HG03565 (cell line): Measurements from ENCODE around the gene KIAA1958.

ENCODE experiments used
- ATAC-seq: cut with Tn5 transposase; IDR thresholded peaks from one replicate; pipeline ENCODE4 v1.9.1; 2021; ENCODE audit warnings: mild to moderate bottlenecking, moderate library complexity; ENCODE audit not compliant: unreplicated experiment

Gene KIAA1958

DNA sequence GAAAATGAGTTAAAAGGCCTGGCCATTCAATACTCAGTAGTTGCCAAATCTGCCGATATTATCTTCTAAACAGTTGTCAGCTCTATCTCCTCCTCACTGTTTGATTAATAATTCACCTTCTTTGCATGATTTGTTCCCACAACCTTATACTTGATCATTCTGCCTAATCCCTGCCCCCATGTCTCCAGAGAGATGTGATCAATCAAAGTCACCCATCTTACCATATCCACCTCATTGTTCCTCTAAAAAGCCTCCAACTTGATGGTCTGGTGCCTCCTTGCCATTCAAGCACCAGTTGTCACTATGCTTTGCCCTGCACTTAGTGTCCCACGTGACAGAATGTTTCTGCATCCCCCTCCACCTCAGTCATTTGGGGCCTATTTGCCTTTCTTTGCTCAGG, 41.3 kb downstream of the KIAA1958 start:
- no peak for ATAC-seq

GRCh38 chr9:112529316-112529715, 42.7 kb downstream of the KIAA1958 start:
- ATAC-seq: no peak

DNA sequence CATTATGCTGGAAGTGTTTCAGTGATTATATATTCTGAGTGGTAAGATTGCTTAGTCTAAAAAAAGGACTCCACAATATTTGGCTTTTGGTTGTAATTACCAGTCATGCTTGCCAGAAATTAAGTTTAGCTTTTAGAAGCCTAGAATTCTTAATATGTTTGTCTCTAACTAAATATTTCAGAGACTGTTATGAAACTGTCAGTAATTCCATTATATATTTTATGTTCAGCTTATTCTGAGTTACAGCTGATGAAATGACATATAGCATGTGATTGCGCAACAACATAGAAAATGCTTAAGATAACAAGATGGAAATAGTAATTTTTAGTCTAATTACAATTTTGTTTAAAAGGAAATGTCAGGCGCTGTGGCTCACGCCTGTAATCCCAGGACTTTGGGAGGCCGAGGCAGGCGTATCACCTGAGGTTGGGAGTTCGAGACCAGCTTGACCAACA, 44.2 kb downstream of the KIAA1958 start:
- ATAC-seq: no peak

- no peak for ATAC-seq
These were observed 45.1 kb downstream of the KIAA1958 start for GRCh38 chr9:112531666-112532282.

DNA sequence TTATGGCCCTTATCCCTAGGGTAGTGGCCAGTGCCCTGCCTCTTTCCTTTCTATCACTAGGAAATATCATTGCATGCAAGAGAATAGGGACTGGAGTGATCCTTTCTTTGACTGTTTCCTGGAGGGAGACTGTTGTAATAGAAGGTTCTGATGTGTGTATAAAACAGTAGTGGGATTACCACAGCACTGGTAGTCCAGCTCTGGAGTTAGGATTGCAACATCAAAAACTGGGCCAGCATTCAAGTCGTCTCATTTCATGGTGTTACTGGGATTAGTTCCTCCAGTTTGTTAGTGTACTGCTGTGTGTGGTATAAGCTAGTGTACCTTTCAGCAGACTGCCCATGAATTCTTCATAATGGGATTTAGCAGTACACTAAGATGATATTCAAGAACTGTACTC, 45.8 kb downstream of the KIAA1958 start:
- ATAC-seq: no peak

DNA sequence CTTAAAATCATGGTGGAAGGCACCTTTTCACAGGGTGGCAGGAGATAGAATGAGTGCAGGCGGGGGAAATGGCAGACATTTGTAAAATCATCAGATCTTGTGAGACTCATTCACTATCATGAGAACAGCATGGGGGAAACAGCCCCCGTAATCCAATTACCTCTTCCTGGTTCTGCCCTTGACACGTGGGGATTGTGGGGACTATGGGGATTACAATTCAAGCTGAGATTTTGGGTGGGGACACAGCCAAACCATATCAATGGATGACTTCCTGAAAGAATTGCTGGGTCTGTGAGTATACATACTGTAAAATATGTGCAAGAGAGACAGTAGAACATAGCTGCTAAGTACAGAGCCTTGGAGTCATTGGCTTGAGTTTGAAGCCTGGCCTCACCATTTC, 47.0 kb downstream of the KIAA1958 start:
- no peak for ATAC-seq

DNA sequence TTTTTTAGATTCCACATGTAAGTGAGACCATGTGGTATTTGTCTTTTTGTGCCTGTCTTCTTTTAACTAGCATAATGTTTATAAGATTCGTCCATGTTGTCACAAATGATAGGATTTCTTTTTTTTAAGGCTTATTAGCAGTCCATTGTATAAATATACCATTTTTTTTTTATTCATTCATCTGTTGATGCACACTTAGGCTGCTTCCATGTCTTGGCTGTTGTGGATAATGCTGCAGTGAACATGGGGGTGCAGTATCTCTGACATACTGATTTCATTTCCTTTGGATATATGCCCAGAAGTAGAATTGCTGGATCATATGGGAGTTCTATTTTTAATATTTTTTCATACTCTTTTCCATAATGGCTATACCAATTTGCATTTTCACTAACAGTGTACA, 48.7 kb downstream of the KIAA1958 start:
- no peak for ATAC-seq

DNA sequence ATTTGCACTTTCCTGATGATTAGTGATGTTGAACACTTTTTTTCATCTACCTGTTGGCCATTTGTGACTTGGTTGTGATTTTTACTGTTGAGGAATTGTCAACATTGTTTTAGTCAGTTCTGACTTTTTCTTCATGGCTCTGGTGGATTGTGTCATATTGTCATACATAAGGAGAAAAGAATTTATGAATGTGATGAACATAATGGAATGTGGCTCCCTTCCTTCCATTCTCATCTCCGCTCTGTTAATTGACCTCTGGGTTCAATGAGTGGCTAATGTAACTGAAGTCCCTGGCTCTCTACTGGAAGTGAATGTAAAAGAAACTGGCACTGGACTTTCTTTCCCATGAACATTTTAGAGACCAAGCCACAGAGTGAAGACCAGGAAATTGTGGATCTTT, 49.2 kb downstream of the KIAA1958 start:
- no peak for ATAC-seq

DNA sequence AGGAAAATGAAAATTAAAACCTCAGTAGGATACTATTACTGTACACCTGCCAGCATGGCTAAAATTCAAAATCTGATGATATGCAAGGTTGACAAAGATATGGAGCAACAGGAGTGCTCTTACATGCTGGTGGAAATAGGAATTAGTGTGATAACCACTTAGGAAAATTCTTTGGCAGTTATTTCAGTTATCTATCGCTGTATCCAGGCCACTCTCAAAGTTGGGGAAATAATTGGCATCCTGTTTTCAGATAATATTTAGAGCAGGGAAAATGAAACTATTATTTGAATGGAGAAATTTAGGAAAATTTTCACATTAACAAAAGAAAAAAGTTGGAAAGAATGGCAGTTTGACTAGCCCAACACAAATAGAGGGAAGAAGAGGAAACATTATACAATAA, 50.9 kb downstream of the KIAA1958 start:
- no peak for ATAC-seq

DNA sequence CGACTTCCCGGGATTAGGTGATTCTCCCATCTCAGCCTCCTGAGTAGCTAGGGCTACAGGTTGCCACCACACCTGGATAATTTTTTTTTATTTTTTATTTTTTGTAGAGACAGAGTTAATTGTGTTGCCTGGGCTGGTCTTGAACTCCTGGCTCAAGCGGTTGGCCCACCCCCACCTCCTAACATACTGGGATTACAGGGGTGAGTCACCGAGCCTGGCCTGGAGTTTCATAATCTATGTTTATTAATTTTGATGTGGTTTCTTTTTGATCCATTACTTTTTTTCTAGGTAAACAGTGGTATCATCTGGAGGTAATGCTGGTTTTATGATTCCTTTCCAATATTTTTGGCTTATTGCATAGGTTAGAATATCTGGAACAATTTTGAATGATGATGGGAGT, 54.2 kb downstream of the KIAA1958 start:
- ATAC-seq: no peak

DNA sequence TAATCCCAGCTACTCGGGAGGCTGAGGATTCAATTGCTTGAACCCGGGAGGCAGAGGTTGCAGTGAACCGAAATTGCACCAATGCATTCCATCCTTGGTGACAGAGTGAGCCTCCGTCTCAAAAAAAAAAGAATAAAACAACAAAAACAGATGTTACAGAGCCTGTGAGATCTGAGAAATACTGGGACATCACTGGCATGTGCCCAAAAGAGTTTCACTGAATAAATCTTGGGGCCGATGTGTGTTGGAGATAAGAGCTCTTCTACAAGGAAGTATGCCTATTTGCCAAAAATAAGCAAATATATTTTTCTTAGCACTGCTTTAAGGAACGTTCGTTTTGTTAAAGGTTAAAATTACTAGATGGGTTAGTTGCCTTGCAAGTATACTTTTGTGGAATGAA, 55.1 kb downstream of the KIAA1958 start:
- no peak for ATAC-seq

- no peak for ATAC-seq
These were observed 56.1 kb downstream of the KIAA1958 start for GRCh38 chr9:112542593-112543292.

GRCh38 chr9:112544477-112544876, 57.9 kb downstream of the KIAA1958 start:
- ATAC-seq: no peak

DNA sequence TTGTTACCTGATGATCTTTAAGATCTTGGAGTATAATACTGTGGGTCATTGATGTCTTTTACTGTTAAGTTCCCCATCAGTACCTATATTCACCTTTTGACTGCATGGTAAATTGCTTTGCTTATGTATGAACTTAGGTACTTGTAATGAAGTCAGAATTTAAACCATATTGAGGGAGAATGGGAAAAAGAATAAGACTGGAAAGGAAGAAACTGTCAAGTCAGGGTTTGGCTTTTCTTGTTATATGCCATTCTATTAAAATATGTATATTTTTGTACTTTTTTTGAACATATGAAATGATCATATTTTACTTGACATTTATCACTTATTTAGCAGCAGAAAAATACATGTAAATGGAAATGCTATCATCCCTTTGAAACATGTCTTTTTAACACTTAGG, 58.6 kb downstream of the KIAA1958 start:
- no peak for ATAC-seq

DNA sequence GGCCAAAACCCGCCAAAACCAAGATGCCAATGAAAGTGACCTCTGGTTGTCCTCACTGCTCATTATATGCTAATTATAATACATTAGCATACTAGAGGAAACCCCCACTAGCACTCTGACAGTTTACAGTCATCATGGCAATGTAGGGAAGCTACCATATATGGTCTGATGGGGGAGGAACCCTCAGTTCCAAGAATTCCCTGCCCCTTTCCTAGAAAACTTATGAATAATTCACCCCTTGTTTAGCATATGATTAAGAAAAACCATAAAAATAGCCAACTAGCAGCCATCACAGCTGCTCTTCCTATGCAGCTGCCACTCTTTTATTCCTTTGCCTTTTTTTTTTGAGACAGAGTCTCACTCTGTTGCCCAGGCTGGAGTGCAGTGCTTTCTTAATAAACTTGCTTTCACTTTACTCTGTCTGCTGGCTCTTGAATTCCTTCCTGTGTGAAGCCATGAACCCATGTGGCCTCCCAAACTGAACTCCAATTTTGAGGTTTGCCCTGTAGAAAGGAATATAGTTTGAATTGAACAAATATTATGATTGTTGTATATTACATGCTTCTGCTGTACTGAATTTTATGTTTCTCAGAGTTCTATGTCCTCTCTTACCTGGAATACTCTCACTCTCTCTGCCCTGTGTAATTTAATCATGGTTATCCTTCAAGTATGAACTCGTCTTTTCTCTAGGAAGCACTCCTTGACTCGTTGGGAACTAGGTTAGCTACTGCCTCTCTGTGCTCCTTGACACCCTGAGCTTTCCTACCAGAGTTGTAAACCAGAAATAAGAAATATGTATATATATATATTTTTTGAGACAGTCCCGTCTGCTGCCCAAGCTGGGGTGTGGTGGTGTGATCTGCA, 59.8 kb downstream of the KIAA1958 start:
- no peak for ATAC-seq

DNA sequence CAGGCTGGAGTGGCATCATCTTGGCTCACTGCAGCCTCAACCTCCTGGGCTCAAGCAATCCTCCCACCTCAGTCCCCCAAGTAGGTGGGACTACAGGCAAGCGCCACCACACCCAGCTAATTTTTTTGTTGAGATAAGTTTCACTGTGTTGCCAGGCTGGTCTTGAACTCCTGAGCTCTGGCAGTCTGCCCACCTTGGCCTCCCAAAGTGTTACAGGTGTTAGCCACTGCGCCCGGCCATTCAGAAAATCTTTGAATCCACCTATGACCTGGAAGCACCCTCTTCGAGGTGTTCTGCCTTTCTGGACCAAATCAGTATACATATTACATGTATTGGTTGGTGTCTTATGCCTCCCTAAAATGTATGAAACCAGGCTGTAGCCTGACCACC, 61.4 kb downstream of the KIAA1958 start:
- ATAC-seq: no peak

- no peak for ATAC-seq
These were observed 62.4 kb downstream of the KIAA1958 start for GRCh38 chr9:112548836-112549595.

- ATAC-seq: no peak
These were observed 63.9 kb downstream of the KIAA1958 start for GRCh38 chr9:112550531-112550930.

- ATAC-seq: no peak
These were observed 65.0 kb downstream of the KIAA1958 start for GRCh38 chr9:112551641-112552040.

GRCh38 chr9:112552229-112553056, 65.8 kb downstream of the KIAA1958 start:
- ATAC-seq: no peak
